SK-N-SH (cell line): Measurements from ENCODE around the gene FTMT. TPM values are rescaled to one million over a fixed set of nuclear protein-coding genes. Genes with fewer than 3 reads are reported as not detected.

Experiments
- CTCF ChIA-PET: fragments of 300-600, 350-600 bp; formaldehyde crosslinking; extraction: SDS; loops from one replicate; lab custom pipeline; 2021; lab: Yijun Ruan, JAX
- POLR2A ChIA-PET: fragments of 350-600 bp; sonication (Branson Sonifier 250); formaldehyde crosslinking; extraction: SDS; loops from one replicate; lab custom pipeline; 2020; ENCODE audit warnings: antibody characterized with exemption, inconsistent platforms; lab: Yijun Ruan, JAX
- DNase-seq: peaks from one replicate; pipeline ENCODE4 v3.0.0; 2012
- H2AFZ ChIP-seq: fragments of 200-600 bp; sonication (generic); 2 replicates; pipeline ENCODE4 v1.8.1; 2016; ENCODE audit warnings: antibody characterized with exemption, mild to moderate bottlenecking, low read depth
- H3F3A ChIP-seq: fragments of 200-600 bp; sonication (generic); replicated peaks from 2 replicates; pipeline ENCODE3; 2016; ENCODE audit warnings: antibody characterized with exemption, mild to moderate bottlenecking; ENCODE audit not compliant: insufficient read depth
- H3K27ac ChIP-seq, 2 experiments: fragments of 200-500 bp in 1 of 2; fragments of 200-600 bp in 1 of 2; sonication (Bioruptor generic) in 1 of 2; sonication (generic), shearing (Covaris generic) in 1 of 2; 2 replicates each; pipeline versions ENCODE4 v1.5.1 to v1.6.1; 2014 to 2016; ENCODE audit warnings: low read depth in 2 of 2, inconsistent platforms in 1 of 2, low read length in 1 of 2, mild to moderate bottlenecking in 1 of 2, mixed read lengths in 1 of 2
- H3K27me3 ChIP-seq: fragments of 200-600 bp; sonication (generic), shearing (Covaris generic); 2 replicates; pipeline ENCODE4 v1.6.1; 2016; ENCODE audit warnings: mixed run types; ENCODE audit not compliant: insufficient read depth
- H3K36me3 ChIP-seq, 2 experiments: fragments of 200-500 bp in 1 of 2; fragments of 200-600 bp in 1 of 2; sonication (Bioruptor generic) in 1 of 2; sonication (generic) in 1 of 2; replicated peaks in 1 of 2; 2 replicates each; pipeline versions ENCODE3 to v1.5.1; 2014 to 2016; ENCODE audit warnings: low read length in 1 of 2, mild to moderate bottlenecking in 1 of 2; ENCODE audit not compliant: insufficient read depth in 2 of 2, control insufficient read depth in 1 of 2
- H3K4me1 ChIP-seq, 2 experiments: fragments of 200-500 bp in 1 of 2; fragments of 200-600 bp in 1 of 2; sonication (Bioruptor generic) in 1 of 2; sonication (generic), shearing (Covaris generic) in 1 of 2; 2 replicates each; pipeline versions ENCODE4 v1.5.1 to v1.6.1; 2014 to 2016; ENCODE audit warnings: low read depth in 1 of 2, low read length in 1 of 2, mixed run types in 1 of 2; ENCODE audit not compliant: insufficient read depth in 2 of 2, control insufficient read depth in 1 of 2
- H3K4me2 ChIP-seq: fragments of 200-600 bp; sonication (generic), shearing (Covaris generic); 2 replicates; pipeline ENCODE4 v1.6.1; 2017; ENCODE audit warnings: mixed run types
- H3K4me3 ChIP-seq, 2 experiments: fragments of 200-500 bp in 1 of 2; fragments of 200-600 bp in 1 of 2; sonication (Bioruptor generic) in 1 of 2; sonication (generic), shearing (Covaris generic) in 1 of 2; 2 replicates each; pipeline versions ENCODE4 v1.5.1 to v1.8.1; 2014 to 2016; ENCODE audit warnings: low read depth in 2 of 2, inconsistent platforms in 1 of 2, low read length in 1 of 2, mild to moderate bottlenecking in 1 of 2, mixed read lengths in 1 of 2, moderate library complexity in 1 of 2
- H3K79me2 ChIP-seq: fragments of 200-600 bp; sonication (generic); 2 replicates; pipeline ENCODE4 v1.8.1; 2017; ENCODE audit warnings: mild to moderate bottlenecking; ENCODE audit not compliant: insufficient read depth
- H3K9ac ChIP-seq: fragments of 200-600 bp; sonication (generic); 2 replicates; pipeline ENCODE4 v1.6.1; 2017; ENCODE audit warnings: mixed run types
- H3K9me2 ChIP-seq: fragments of 200-600 bp; sonication (generic); 2 replicates; pipeline ENCODE4 v1.6.1; 2017; ENCODE audit warnings: mixed run types
- H3K9me3 ChIP-seq: fragments of 200-600 bp; sonication (generic); 2 replicates; pipeline ENCODE4 v1.6.1; 2017; ENCODE audit warnings: mixed run types, mild to moderate bottlenecking, moderate library complexity
- H4K20me1 ChIP-seq: fragments of 200-600 bp; sonication (generic); 2 replicates; pipeline ENCODE4 v1.6.1; 2017; ENCODE audit warnings: mild to moderate bottlenecking, mixed run types; ENCODE audit not compliant: insufficient read depth
- GATA2 ChIP-seq: sonication (generic); formaldehyde crosslinking; IDR thresholded peaks from 2 replicates; pipeline ENCODE4 v1.5.0; 2020; ENCODE audit warnings: mild to moderate bottlenecking, missing genetic modification reagents
- IRF3 ChIP-seq: fragments of 150-350 bp; IDR thresholded peaks from 2 replicates; pipeline ENCODE4 v1.6.1; 2016; ENCODE audit warnings: mild to moderate bottlenecking, low read depth, low read length
- JUND ChIP-seq: IDR thresholded peaks from 2 replicates; pipeline ENCODE4 v1.4.0; 2012
- MXI1 ChIP-seq: IDR thresholded peaks from 2 replicates; pipeline ENCODE4 v1.6.1; 2012; ENCODE audit warnings: mild to moderate bottlenecking, low read depth, low read length, improper control_type of control experiment
- NFIC ChIP-seq: IDR thresholded peaks from 2 replicates; pipeline ENCODE4 v1.4.0; 2012; ENCODE audit warnings: borderline replicate concordance
- PBX3 ChIP-seq: IDR thresholded peaks from 2 replicates; pipeline ENCODE4; 2012
- POLR2AphosphoS5 ChIP-seq: IDR thresholded peaks from 2 replicates; pipeline ENCODE4 v1.6.1; 2012; ENCODE audit warnings: low read depth, low read length
- RCOR1 ChIP-seq: fragments of 150-350 bp; IDR thresholded peaks from 2 replicates; pipeline ENCODE4 v1.6.1; 2017; ENCODE audit warnings: antibody characterized with exemption, low read length
- RFX5 ChIP-seq: IDR thresholded peaks from 2 replicates; pipeline ENCODE4 v1.6.1; 2012; ENCODE audit warnings: mild to moderate bottlenecking, improper control_type of control experiment, low read length
- TEAD4 ChIP-seq: IDR thresholded peaks from 2 replicates; pipeline ENCODE4 v1.4.0; 2012; ENCODE audit warnings: mild to moderate bottlenecking, borderline replicate concordance; ENCODE audit not compliant: insufficient read depth
- USF2 ChIP-seq: fragments of 150-350 bp; IDR thresholded peaks from 2 replicates; pipeline ENCODE4 v1.6.1; 2017; ENCODE audit warnings: antibody characterized with exemption, low read length, low read depth, borderline replicate concordance
- ZBTB33 ChIP-seq: IDR thresholded peaks from 2 replicates; pipeline ENCODE4 v1.4.0; 2012; ENCODE audit warnings: low read depth, borderline replicate concordance
- WGBS: methylation state at CpG from one replicate; pipeline ENCODE4 v1.1.6; 2017; ENCODE audit warnings: low lambda C conversion rate; 5-methylcytosine and 5-hydroxymethylcytosine counted together
- polyA plus RNA-seq, 3 experiments: library from polyadenylated mRNA; depleted of rRNA; stranded (reverse); fragments of >200 nt; gene quantifications; 2 replicates each; pipeline ENCODE4 v1.2.3, GENCODE V29; 2012

The FTMT gene
- polyA plus RNA-seq, 1 of the 3 experiments (the other 2 are of a cell fraction): not detected

GRCh38 chr5:121887727-121888126, 36.0 kb downstream of the FTMT start:
- Histone ChIP-seq H2AFZ (no peak overlapping the region), H3K4me3 (no peak overlapping the region), H3K27me3 (no peaks in the 10 kb centered on the region), H3K36me3 (no peaks in the 10 kb centered on the region), H3K9ac (no peak overlapping the region), H3K9me2 (no peaks in the 10 kb centered on the region), H3K4me1 (no peaks in the 10 kb centered on the region), H3K9me3 (no peaks in the 10 kb centered on the region), H3F3A (no peaks in the 10 kb centered on the region), H3K79me2 (no peaks in the 10 kb centered on the region), H3K4me2 (no peak overlapping the region), H4K20me1 (no peaks in the 10 kb centered on the region), H3K27ac (no peak overlapping the region)
- no peak for DNase-seq
- POLR2A ChIA-PET: no interaction called here
- CTCF ChIA-PET: no interaction called here
- TF ChIP-seq RCOR1 (no peak), USF2 (no peak), PBX3 (no peak), IRF3 (no peak), RFX5 (no peak), TEAD4 (no peak), POLR2AphosphoS5 (no peak)

- Histone ChIP-seq H3K4me2 (no peak overlapping the region), H3K9me3 (no peaks in the 10 kb centered on the region), H3K27ac (no peak overlapping the region), H3K4me1 (no peaks in the 10 kb centered on the region), H2AFZ (no peak overlapping the region), H3K9me2 (no peaks in the 10 kb centered on the region), H3K36me3 (no peaks in the 10 kb centered on the region), H3K79me2 (no peaks in the 10 kb centered on the region), H3K9ac (no peak overlapping the region), H4K20me1 (no peaks in the 10 kb centered on the region), H3K27me3 (no peaks in the 10 kb centered on the region), H3F3A (no peaks in the 10 kb centered on the region)
- ChIA-PET POLR2A (no interaction called here), CTCF (interaction anchor here (0.7 kb wide), 1 partner anchor 1653 kb away, joined by 3 read pairs; no protein-coding TSS in a partner anchor)
- 59% methylated on average over 7 of the region's 11 CpGs for WGBS
- DNase-seq: no peak
- TF ChIP-seq GATA2 (CRISPR knock-in tag) (no peak), ZBTB33 (no peak), MXI1 (no peak), JUND (no peak), TEAD4 (no peak), NFIC (no peak), USF2 (no peak)
- TF ChIP-seq, all 33 proteins: peak for 0
- no peak overlapping the region for H3K4me3 ChIP-seq
Observed at GRCh38 chr5:121890297-121890858, 38.7 kb downstream of the FTMT start.
